HG03342 (cell line): Measurements from ENCODE around the gene PDCD1.

Source experiments
- ATAC-seq: cut with Tn5 transposase; IDR thresholded peaks from one replicate; pipeline ENCODE4 v1.9.1; 2021; ENCODE audit warnings: mild to moderate bottlenecking, moderate library complexity; ENCODE audit not compliant: unreplicated experiment

Gene PDCD1

GRCh38 chr2:241895712-241896641 lies 37.3 kb upstream of the PDCD1 start:
- no peak for ATAC-seq

- no peak for ATAC-seq
Observed at GRCh38 chr2:241895427-241895711, 36.7 kb upstream of the PDCD1 start.

GRCh38 chr2:241894681-241895426 lies 36.2 kb upstream of the PDCD1 start:
- no peak for ATAC-seq

- no peak for ATAC-seq
Observed at GRCh38 chr2:241894056-241894641, 35.5 kb upstream of the PDCD1 start.

- no peak for ATAC-seq
Observed at GRCh38 chr2:241893265-241893664, 34.6 kb upstream of the PDCD1 start.

GRCh38 chr2:241892299-241893137 lies 33.8 kb upstream of the PDCD1 start:
- no peak for ATAC-seq

- ATAC-seq: no peak
Observed at GRCh38 chr2:241891988-241892298, 33.2 kb upstream of the PDCD1 start.

GRCh38 chr2:241891315-241891987 lies 32.8 kb upstream of the PDCD1 start:
- ATAC-seq: no peak

- ATAC-seq: no peak
Observed at GRCh38 chr2:241890524-241891235, 32.0 kb upstream of the PDCD1 start.

GRCh38 chr2:241888641-241889040 lies 29.9 kb upstream of the PDCD1 start:
- ATAC-seq: no peak

GRCh38 chr2:241887806-241888522 lies 29.3 kb upstream of the PDCD1 start:
- no peak for ATAC-seq

GRCh38 chr2:241886840-241887447 lies 28.2 kb upstream of the PDCD1 start:
- no peak for ATAC-seq

GRCh38 chr2:241885946-241886643 lies 27.4 kb upstream of the PDCD1 start:
- no peak for ATAC-seq

- ATAC-seq: no peak
Observed at GRCh38 chr2:241885291-241885945, 26.7 kb upstream of the PDCD1 start.

- ATAC-seq: no peak
Observed at GRCh38 chr2:241884951-241885290, 26.2 kb upstream of the PDCD1 start.

GRCh38 chr2:241882091-241882625 lies 23.5 kb upstream of the PDCD1 start:
- ATAC-seq: peak; percentile 67

GRCh38 chr2:241880311-241881073 lies 21.8 kb upstream of the PDCD1 start:
- ATAC-seq: no peak
